Subcutaneous adipose tissue (tissue), 4 donors: ENCODE results near the gene DNLZ. TPM values are rescaled to one million over a fixed set of nuclear protein-coding genes. Genes with fewer than 3 reads are reported as not detected.

Source experiments
- CTCF ChIP-seq: fragments of 450-650 bp; IDR thresholded peaks from one replicate; pipeline ENCODE4 v1.5.1; 2016; ENCODE audit warnings: low read depth, mild to moderate bottlenecking, control low read depth, antibody characterized with exemption, moderate library complexity
- total RNA-seq, 4 donors: library from RNA; depleted of rRNA; stranded (reverse); fragments of >200 nt; gene quantifications; one replicate each; pipeline ENCODE4 v1.1.0, GENCODE V29; 2016

Gene DNLZ
- total RNA-seq, 4 donors from 2014 or later = 10.7 to 36.1 (median 20.1) TPM

GRCh38 chr9:136367296-136368145, 4.0 kb upstream of the DNLZ start:
- no peak for TF ChIP-seq CTCF

GRCh38 chr9:136366826-136367225, 3.3 kb upstream of the DNLZ start:
- TF ChIP-seq CTCF = no peak

GRCh38 chr9:136365775-136366222, 2.3 kb upstream of the DNLZ start:
- no peak for TF ChIP-seq CTCF

GRCh38 chr9:136364942-136365774, 1.6 kb upstream of the DNLZ start:
- TF ChIP-seq CTCF = no peak

GRCh38 chr9:136363949-136364748, 605 bp upstream of the DNLZ start:
- no peak for TF ChIP-seq CTCF

GRCh38 chr9:136362450-136362784, 1.1 kb downstream of the DNLZ start:
- TF ChIP-seq CTCF = no peak
